Uterus (tissue), 2 donors: Measurements from ENCODE around the gene SOHLH1.

ENCODE experiments used
- CTCF ChIP-seq, 4 experiments: fragments of 200-600 bp in 2 of 4; fragments of 450-650 bp in 2 of 4; sonication (generic) in 2 of 4; IDR thresholded peaks; one replicate each; pipeline ENCODE4 v1.5.1; 2016 to 2019; ENCODE audit warnings: antibody characterized with exemption in 4 of 4, mild to moderate bottlenecking in 2 of 4, moderate library complexity in 1 of 4
- POLR2A ChIP-seq, 2 donors: fragments of 450-650 bp; IDR thresholded peaks; one replicate each; pipeline ENCODE4 v1.6.1; 2016; ENCODE audit warnings: antibody characterized with exemption in 2 of 2, mild to moderate bottlenecking in 1 of 2, moderate library complexity in 1 of 2

- TF ChIP-seq CTCF (IDR thresholded peaks at IDR 0.05) (no peak), POLR2A (IDR thresholded peaks at IDR 0.05) (no peak)
These were observed 47.3 kb upstream of the SOHLH1 start for GRCh38 chr9:135746565-135746964.
